ENCODE data around the gene ADGRG6. TPM values are rescaled to one million over a fixed set of nuclear protein-coding genes. Genes with fewer than 3 reads are reported as not detected.
"Not testable (repeated sequence)": the region's sequence is repeated elsewhere in the genome, so short reads cannot be mapped to it uniquely, and the experiment has no call there.

ADGRG6 gene
- total RNA-seq, 1 experiment from 2014 or later: 3.0 TPM

- H3K4me1 ChIP-seq: no peaks in the 10 kb centered on the region
- no peaks in the 10 kb centered on the region for H3K9me3 ChIP-seq (replicated peaks)
- H3K4me3 ChIP-seq: no peak overlapping the region
- H3K36me3 ChIP-seq: no peaks in the 10 kb centered on the region
- no peak for DNase-seq
- no peak overlapping the region for H3K27ac ChIP-seq
- no peaks in the 10 kb centered on the region for H3K27me3 ChIP-seq
Measured at GRCh38 chr6:142336787-142337186, 35.0 kb downstream of the ADGRG6 start.

- no peak for DNase-seq
Measured at GRCh38 chr6:142339113-142339512, 37.3 kb downstream of the ADGRG6 start.

GRCh38 chr6:142339968-142340658 is 38.3 kb downstream of the ADGRG6 start:
- H3K4me1 ChIP-seq: no peaks in the 10 kb centered on the region
- H3K4me3 ChIP-seq: no peak overlapping the region
- no peaks in the 10 kb centered on the region for H3K36me3 ChIP-seq
- H3K9me3 ChIP-seq (replicated peaks): no peaks in the 10 kb centered on the region
- no peak for DNase-seq
- no peaks in the 10 kb centered on the region for H3K27me3 ChIP-seq
- H3K27ac ChIP-seq: no peak overlapping the region

More at GRCh38 chr6:142339113-142339512, 37.3 kb downstream of the ADGRG6 start:
- H3K36me3 ChIP-seq: no peaks in the 10 kb centered on the region
- H3K9me3 ChIP-seq (replicated peaks): no peaks in the 10 kb centered on the region
- H3K27ac ChIP-seq: no peak overlapping the region
- no peaks in the 10 kb centered on the region for H3K27me3 ChIP-seq
- no peak overlapping the region for H3K4me3 ChIP-seq
- no peaks in the 10 kb centered on the region for H3K4me1 ChIP-seq

GRCh38 chr6:142341855-142342330 is 40.1 kb downstream of the ADGRG6 start:
- Histone ChIP-seq H3K27ac (no peak overlapping the region), H3K4me3 (no peak overlapping the region), H3K27me3 (no peaks in the 10 kb centered on the region), H3K36me3 (no peaks in the 10 kb centered on the region), H3K4me1 (no peaks in the 10 kb centered on the region), H3K9me3 (replicated peaks) (no peaks in the 10 kb centered on the region)
- DNase-seq: no peak

GRCh38 chr6:142342986-142343385 is 41.2 kb downstream of the ADGRG6 start:
- Histone ChIP-seq H3K4me3 (no peak overlapping the region), H3K4me1 (no peaks in the 10 kb centered on the region), H3K36me3 (no peaks in the 10 kb centered on the region), H3K27me3 (no peaks in the 10 kb centered on the region), H3K27ac (no peak overlapping the region), H3K9me3 (replicated peaks) (no peaks in the 10 kb centered on the region)
- DNase-seq: no peak

GRCh38 chr6:142343938-142344337 is 42.1 kb downstream of the ADGRG6 start:
- Histone ChIP-seq H3K4me1 (no peaks in the 10 kb centered on the region), H3K9me3 (replicated peaks) (no peaks in the 10 kb centered on the region), H3K27me3 (no peaks in the 10 kb centered on the region), H3K27ac (no peak overlapping the region), H3K36me3 (no peaks in the 10 kb centered on the region), H3K4me3 (no peak overlapping the region)
- no peak for DNase-seq

- no peak overlapping the region for H3K4me3 ChIP-seq
- no peaks in the 10 kb centered on the region for H3K36me3 ChIP-seq
- H3K27me3 ChIP-seq: no peaks in the 10 kb centered on the region
- no peak for DNase-seq
- no peak overlapping the region for H3K27ac ChIP-seq
- H3K9me3 ChIP-seq (replicated peaks): no peaks in the 10 kb centered on the region
- H3K4me1 ChIP-seq: no peaks in the 10 kb centered on the region
Measured at GRCh38 chr6:142345261-142345660, 43.5 kb downstream of the ADGRG6 start.

- DNase-seq; H3K4me1 ChIP-seq; H3K27ac ChIP-seq; H3K27me3 ChIP-seq; H3K36me3 ChIP-seq; H3K9me3 ChIP-seq (replicated peaks); H3K4me3 ChIP-seq: not testable (repeated sequence)
Measured at GRCh38 chr6:142346166-142346565, 44.4 kb downstream of the ADGRG6 start.

GRCh38 chr6:142349215-142349823 is 47.5 kb downstream of the ADGRG6 start:
- Histone ChIP-seq H3K4me1 (no peaks in the 10 kb centered on the region), H3K4me3 (no peak overlapping the region), H3K9me3 (replicated peaks) (no peaks in the 10 kb centered on the region), H3K27ac (no peak overlapping the region), H3K27me3 (no peaks in the 10 kb centered on the region), H3K36me3 (no peaks in the 10 kb centered on the region)
- DNase-seq: no peak

GRCh38 chr6:142350309-142350708 is 48.5 kb downstream of the ADGRG6 start:
- Histone ChIP-seq H3K9me3 (replicated peaks) (no peaks in the 10 kb centered on the region), H3K27me3 (no peaks in the 10 kb centered on the region), H3K4me1 (no peaks in the 10 kb centered on the region), H3K36me3 (no peaks in the 10 kb centered on the region), H3K4me3 (no peak overlapping the region), H3K27ac (no peak overlapping the region)
- DNase-seq: no peak

- no peak overlapping the region for H3K4me3 ChIP-seq
- no peaks in the 10 kb centered on the region for H3K36me3 ChIP-seq
- no peaks in the 10 kb centered on the region for H3K9me3 ChIP-seq (replicated peaks)
- no peaks in the 10 kb centered on the region for H3K27me3 ChIP-seq
- no peak overlapping the region for H3K27ac ChIP-seq
- 0 out of 2 replicates have a peak, but pooled peaks cover 3% of the 10 kb centered on the region for H3K4me1 ChIP-seq
- peak in 1 of 2 experiments; percentile 43 for DNase-seq
Measured at GRCh38 chr6:142353690-142354089, 51.9 kb downstream of the ADGRG6 start.

- H3K4me1 ChIP-seq: 0 out of 2 replicates have a peak, but pooled peaks cover 3% of the 10 kb centered on the region
- no peaks in the 10 kb centered on the region for H3K9me3 ChIP-seq (replicated peaks)
- H3K4me3 ChIP-seq: no peak overlapping the region
- H3K27ac ChIP-seq: no peak overlapping the region
- no peak for DNase-seq
- no peaks in the 10 kb centered on the region for H3K36me3 ChIP-seq
- no peaks in the 10 kb centered on the region for H3K27me3 ChIP-seq
Measured at GRCh38 chr6:142354650-142355049, 52.8 kb downstream of the ADGRG6 start.

GRCh38 chr6:142355520-142356174 is 53.8 kb downstream of the ADGRG6 start:
- Histone ChIP-seq H3K4me3 (no peak overlapping the region), H3K9me3 (replicated peaks) (no peaks in the 10 kb centered on the region), H3K27ac (no peak overlapping the region), H3K27me3 (no peaks in the 10 kb centered on the region), H3K36me3 (no peaks in the 10 kb centered on the region), H3K4me1 (0 out of 2 replicates have a peak, but pooled peaks cover 3% of the 10 kb centered on the region)
- DNase-seq: no peak

GRCh38 chr6:142356201-142356883 is 54.5 kb downstream of the ADGRG6 start:
- Histone ChIP-seq H3K27me3 (no peaks in the 10 kb centered on the region), H3K27ac (no peak overlapping the region), H3K4me1 (0 out of 2 replicates have a peak, but pooled peaks cover 3% of the 10 kb centered on the region), H3K4me3 (no peak overlapping the region), H3K9me3 (replicated peaks) (no peaks in the 10 kb centered on the region), H3K36me3 (no peaks in the 10 kb centered on the region)
- DNase-seq: no peak

GRCh38 chr6:142356884-142357225 is 55.0 kb downstream of the ADGRG6 start:
- no peak overlapping the region for H3K27ac ChIP-seq
- H3K4me1 ChIP-seq: 0 out of 2 replicates have a peak, but pooled peaks cover 3% of the 10 kb centered on the region
- H3K4me3 ChIP-seq: no peak overlapping the region
- DNase-seq: no peak
- H3K9me3 ChIP-seq (replicated peaks): no peaks in the 10 kb centered on the region
- H3K36me3 ChIP-seq: no peaks in the 10 kb centered on the region
- no peaks in the 10 kb centered on the region for H3K27me3 ChIP-seq

Measured in SJCRH30 (cell line).